Right renal cortex interstitium (tissue), 3 donors: Measurements from ENCODE around the gene LZTS2. TPM values are rescaled to one million over a fixed set of nuclear protein-coding genes. Genes with fewer than 3 reads are reported as not detected.
A peak's percentile ranks its signal among the peaks of the same experiment; 100 is the strongest.
"Not testable (repeated sequence)": the region's sequence is repeated elsewhere in the genome, so short reads cannot be mapped to it uniquely, and the experiment has no call there.

Experiments used
- DNase-seq, 3 donors: peaks; one replicate each; pipeline ENCODE4 v3.0.0-alpha.2; 2013; ENCODE audit warnings: low read depth in 3 of 3, low spot score in 2 of 3
- polyA plus RNA-seq, 3 donors: library from polyadenylated mRNA; unstranded; fragments of 120-200 nt; gene quantifications; one replicate each; pipeline ENCODE4 v1.2.1, GENCODE V29; 2013; ENCODE audit not compliant: insufficient read length in 3 of 3

Gene LZTS2
- polyA plus RNA-seq, 3 donors = 42.3 to 49.9 (median 47.3) TPM

GRCh38 chr10:101030496-101031127, 31.0 kb downstream of the LZTS2 start:
- DNase-seq = no peak

- peak in 1 of 3 donors; percentile 81 for DNase-seq
Observed at GRCh38 chr10:101031128-101031795, 31.7 kb downstream of the LZTS2 start, which contains the start of the genes PDZD7 and SFXN3. Gene PDZD7 (minus strand): TSS chr10:101031129. CDS start chr10:101030219, 910 bp downstream. Gene SFXN3 (plus strand): TSS chr10:101031234. CDS start chr10:101034695, 3,461 bp downstream.

GRCh38 chr10:101031796-101032636, 32.4 kb downstream of the LZTS2 start:
- DNase-seq = no peak

- no peak for DNase-seq
Observed at GRCh38 chr10:101032637-101033224, 33.1 kb downstream of the LZTS2 start.

GRCh38 chr10:101033276-101033675, 33.7 kb downstream of the LZTS2 start:
- DNase-seq = no peak

GRCh38 chr10:101034404-101034803, 34.8 kb downstream of the LZTS2 start:
- DNase-seq = not testable (repeated sequence)

GRCh38 chr10:101035314-101035713, 35.7 kb downstream of the LZTS2 start:
- no peak for DNase-seq

- no peak for DNase-seq
Observed at GRCh38 chr10:101035916-101036702, 36.5 kb downstream of the LZTS2 start.

- DNase-seq = no peak
Observed at GRCh38 chr10:101036726-101037125, 37.1 kb downstream of the LZTS2 start.

- DNase-seq = no peak
Observed at GRCh38 chr10:101038484-101038883, 38.9 kb downstream of the LZTS2 start.

GRCh38 chr10:101040061-101040460, 40.5 kb downstream of the LZTS2 start:
- DNase-seq = no peak

- DNase-seq = no peak
Observed at GRCh38 chr10:101040851-101041250, 41.2 kb downstream of the LZTS2 start.

- DNase-seq = peak in 2 of 3 donors; percentile 70 to 78
Observed at GRCh38 chr10:101041252-101041761, 41.7 kb downstream of the LZTS2 start.

- no peak for DNase-seq
Observed at GRCh38 chr10:101042118-101042517, 42.5 kb downstream of the LZTS2 start.

- DNase-seq = peak; percentile 92
Observed at GRCh38 chr10:101042667-101043362, 43.2 kb downstream of the LZTS2 start.

GRCh38 chr10:101043363-101043707, 43.7 kb downstream of the LZTS2 start:
- DNase-seq = no peak

GRCh38 chr10:101044117-101044516, 44.5 kb downstream of the LZTS2 start:
- DNase-seq = no peak

- DNase-seq = no peak
Observed at GRCh38 chr10:101046332-101047238, 47.0 kb downstream of the LZTS2 start.
